Measurements from ENCODE around the gene LGR4. TPM values are rescaled to one million over a fixed set of nuclear protein-coding genes. Genes with fewer than 3 reads are reported as not detected.

Gene LGR4
- total and polyA plus RNA-seq, 2 of the 13 experiments (the other 11 are each of a cell fraction or from before 2014, with no cell fraction given) = 42.1 to 68.7 TPM

DNA sequence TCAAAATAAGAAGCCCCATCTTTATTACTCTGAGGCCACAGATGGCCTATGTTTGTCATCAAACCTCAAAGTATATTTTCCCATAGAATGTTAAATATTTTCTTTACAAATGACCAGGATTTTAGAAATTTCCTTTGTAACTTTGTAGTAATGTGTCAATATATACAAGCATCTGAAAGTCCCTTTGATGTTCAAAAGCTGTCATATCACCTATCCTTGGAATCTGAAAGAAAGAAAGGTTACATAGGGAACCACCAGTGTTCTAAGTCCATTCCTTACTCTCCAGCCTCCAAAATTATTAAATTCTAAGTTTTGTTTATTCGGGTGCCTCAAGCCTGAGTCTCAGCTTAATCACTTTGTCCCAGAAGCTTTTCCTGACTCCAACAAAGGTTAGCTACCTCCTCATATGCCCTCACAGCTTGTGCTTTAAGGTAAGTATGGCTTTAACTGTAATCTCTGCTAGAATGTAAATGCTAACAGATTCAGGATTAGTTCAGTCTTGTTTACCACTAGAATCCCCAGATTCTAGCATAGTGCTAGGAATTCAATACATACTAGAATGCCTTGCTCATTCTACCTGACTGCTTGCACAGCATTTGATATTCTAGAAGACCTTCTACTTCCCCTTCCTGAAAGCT lies 141.8 kb downstream of the LGR4 start (continued):
- TF ChIP-seq KAT8 (CRISPR knock-in tag; IDR thresholded peaks at IDR 0.05) = 0 out of 2 replicates have a peak, but pooled peaks have one; percentile 36
- TF ChIP-seq, protein P1, sequence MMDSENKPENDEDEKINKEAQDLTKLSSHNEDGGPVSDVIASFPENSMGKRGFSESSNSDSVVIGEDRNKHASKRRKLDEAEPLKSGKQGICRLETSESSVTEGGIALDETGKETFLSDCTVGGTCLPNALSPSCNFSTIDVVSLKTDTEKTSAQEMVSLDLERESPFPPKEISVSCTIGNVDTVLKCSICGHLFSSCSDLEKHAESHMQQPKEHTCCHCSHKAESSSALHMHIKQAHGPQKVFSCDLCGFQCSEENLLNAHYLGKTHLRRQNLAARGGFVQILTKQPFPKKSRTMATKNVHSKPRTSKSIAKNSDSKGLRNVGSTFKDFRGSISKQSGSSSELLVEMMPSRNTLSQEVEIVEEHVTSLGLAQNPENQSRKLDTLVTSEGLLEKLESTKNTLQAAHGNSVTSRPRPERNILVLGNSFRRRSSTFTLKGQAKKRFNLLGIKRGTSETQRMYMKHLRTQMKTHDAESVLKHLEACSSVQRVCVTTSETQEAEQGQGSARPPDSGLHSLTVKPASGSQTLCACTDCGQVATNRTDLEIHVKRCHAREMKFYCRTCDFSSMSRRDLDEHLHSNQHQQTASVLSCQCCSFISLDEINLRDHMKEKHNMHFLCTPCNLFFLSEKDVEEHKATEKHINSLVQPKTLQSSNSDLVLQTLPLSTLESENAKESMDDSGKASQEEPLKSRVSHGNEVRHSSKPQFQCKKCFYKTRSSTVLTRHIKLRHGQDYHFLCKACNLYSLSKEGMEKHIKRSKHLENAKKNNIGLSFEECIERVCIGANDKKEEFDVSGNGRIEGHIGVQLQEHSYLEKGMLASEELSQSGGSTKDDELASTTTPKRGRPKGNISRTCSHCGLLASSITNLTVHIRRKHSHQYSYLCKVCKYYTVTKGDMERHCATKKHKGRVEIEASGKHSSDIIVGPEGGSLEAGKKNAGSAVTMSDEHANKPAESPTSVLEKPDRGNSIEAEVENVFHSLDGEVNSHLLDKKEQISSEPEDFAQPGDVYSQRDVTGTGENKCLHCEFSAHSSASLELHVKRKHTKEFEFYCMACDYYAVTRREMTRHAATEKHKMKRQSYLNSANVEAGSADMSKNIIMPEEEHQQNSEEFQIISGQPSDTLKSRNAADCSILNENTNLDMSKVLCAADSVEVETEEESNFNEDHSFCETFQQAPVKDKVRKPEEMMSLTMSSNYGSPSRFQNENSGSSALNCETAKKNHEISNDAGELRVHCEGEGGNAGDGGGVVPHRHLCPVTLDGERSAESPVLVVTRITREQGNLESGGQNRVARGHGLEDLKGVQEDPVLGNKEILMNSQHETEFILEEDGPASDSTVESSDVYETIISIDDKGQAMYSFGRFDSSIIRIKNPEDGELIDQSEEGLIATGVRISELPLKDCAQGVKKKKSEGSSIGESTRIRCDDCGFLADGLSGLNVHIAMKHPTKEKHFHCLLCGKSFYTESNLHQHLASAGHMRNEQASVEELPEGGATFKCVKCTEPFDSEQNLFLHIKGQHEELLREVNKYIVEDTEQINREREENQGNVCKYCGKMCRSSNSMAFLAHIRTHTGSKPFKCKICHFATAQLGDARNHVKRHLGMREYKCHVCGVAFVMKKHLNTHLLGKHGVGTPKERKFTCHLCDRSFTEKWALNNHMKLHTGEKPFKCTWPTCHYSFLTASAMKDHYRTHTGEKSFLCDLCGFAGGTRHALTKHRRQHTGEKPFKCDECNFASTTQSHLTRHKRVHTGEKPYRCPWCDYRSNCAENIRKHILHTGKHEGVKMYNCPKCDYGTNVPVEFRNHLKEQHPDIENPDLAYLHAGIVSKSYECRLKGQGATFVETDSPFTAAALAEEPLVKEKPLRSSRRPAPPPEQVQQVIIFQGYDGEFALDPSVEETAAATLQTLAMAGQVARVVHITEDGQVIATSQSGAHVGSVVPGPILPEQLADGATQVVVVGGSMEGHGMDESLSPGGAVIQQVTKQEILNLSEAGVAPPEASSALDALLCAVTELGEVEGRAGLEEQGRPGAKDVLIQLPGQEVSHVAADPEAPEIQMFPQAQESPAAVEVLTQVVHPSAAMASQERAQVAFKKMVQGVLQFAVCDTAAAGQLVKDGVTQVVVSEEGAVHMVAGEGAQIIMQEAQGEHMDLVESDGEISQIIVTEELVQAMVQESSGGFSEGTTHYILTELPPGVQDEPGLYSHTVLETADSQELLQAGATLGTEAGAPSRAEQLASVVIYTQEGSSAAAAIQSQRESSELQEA (CRISPR knock-in tag; IDR thresholded peaks at IDR 0.05; ENCODE audit: not compliant biosample characterization) = no peak
- TF ChIP-seq, protein P2, sequence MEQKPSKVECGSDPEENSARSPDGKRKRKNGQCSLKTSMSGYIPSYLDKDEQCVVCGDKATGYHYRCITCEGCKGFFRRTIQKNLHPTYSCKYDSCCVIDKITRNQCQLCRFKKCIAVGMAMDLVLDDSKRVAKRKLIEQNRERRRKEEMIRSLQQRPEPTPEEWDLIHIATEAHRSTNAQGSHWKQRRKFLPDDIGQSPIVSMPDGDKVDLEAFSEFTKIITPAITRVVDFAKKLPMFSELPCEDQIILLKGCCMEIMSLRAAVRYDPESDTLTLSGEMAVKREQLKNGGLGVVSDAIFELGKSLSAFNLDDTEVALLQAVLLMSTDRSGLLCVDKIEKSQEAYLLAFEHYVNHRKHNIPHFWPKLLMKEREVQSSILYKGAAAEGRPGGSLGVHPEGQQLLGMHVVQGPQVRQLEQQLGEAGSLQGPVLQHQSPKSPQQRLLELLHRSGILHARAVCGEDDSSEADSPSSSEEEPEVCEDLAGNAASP (CRISPR knock-in tag; IDR thresholded peaks at IDR 0.05; ENCODE audit: borderline replicate concordance) = peak; percentile 70; the same call in 1 of the 2 replicates
- peak; percentile 32; the same call in 1 of the 2 replicates for TF ChIP-seq TBX2 (CRISPR knock-in tag; IDR thresholded peaks at IDR 0.05; ENCODE audit: borderline replicate concordance)
- TF ChIP-seq HNRNPLL (IDR thresholded peaks at IDR 0.05; ENCODE audit: low read depth, low read length, poor library complexity, severe bottlenecking) = no peak
- TF ChIP-seq, protein P3, sequence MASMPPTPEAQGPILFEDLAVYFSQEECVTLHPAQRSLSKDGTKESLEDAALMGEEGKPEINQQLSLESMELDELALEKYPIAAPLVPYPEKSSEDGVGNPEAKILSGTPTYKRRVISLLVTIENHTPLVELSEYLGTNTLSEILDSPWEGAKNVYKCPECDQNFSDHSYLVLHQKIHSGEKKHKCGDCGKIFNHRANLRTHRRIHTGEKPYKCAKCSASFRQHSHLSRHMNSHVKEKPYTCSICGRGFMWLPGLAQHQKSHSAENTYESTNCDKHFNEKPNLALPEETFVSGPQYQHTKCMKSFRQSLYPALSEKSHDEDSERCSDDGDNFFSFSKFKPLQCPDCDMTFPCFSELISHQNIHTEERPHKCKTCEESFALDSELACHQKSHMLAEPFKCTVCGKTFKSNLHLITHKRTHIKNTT (CRISPR knock-in tag; IDR thresholded peaks at IDR 0.05) = no peak
- no peak for TF ChIP-seq TRIM24 (CRISPR knock-in tag; IDR thresholded peaks at IDR 0.05)
- TF ChIP-seq, protein P4, sequence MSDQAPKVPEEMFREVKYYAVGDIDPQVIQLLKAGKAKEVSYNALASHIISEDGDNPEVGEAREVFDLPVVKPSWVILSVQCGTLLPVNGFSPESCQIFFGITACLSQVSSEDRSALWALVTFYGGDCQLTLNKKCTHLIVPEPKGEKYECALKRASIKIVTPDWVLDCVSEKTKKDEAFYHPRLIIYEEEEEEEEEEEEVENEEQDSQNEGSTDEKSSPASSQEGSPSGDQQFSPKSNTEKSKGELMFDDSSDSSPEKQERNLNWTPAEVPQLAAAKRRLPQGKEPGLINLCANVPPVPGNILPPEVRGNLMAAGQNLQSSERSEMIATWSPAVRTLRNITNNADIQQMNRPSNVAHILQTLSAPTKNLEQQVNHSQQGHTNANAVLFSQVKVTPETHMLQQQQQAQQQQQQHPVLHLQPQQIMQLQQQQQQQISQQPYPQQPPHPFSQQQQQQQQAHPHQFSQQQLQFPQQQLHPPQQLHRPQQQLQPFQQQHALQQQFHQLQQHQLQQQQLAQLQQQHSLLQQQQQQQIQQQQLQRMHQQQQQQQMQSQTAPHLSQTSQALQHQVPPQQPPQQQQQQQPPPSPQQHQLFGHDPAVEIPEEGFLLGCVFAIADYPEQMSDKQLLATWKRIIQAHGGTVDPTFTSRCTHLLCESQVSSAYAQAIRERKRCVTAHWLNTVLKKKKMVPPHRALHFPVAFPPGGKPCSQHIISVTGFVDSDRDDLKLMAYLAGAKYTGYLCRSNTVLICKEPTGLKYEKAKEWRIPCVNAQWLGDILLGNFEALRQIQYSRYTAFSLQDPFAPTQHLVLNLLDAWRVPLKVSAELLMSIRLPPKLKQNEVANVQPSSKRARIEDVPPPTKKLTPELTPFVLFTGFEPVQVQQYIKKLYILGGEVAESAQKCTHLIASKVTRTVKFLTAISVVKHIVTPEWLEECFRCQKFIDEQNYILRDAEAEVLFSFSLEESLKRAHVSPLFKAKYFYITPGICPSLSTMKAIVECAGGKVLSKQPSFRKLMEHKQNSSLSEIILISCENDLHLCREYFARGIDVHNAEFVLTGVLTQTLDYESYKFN (CRISPR knock-in tag; conservative IDR thresholded peaks at IDR 0.05) = peak; percentile 86
- TF ChIP-seq CBFB (CRISPR knock-in tag; IDR thresholded peaks at IDR 0.05) = no peak
- no peak for TF ChIP-seq KLF15 (CRISPR knock-in tag; IDR thresholded peaks at IDR 0.05; ENCODE audit: borderline replicate concordance)
- TF ChIP-seq NCOA2 (CRISPR knock-in tag; IDR thresholded peaks at IDR 0.05) = peak; percentile 96

Measured in HepG2 (cell line).